ENCODE results near the gene UBR1. TPM values are rescaled to one million over a fixed set of nuclear protein-coding genes. Genes with fewer than 3 reads are reported as not detected.

Gene UBR1
- total RNA-seq, 1 donor from 2014 or later = 21.9 TPM

DNA sequence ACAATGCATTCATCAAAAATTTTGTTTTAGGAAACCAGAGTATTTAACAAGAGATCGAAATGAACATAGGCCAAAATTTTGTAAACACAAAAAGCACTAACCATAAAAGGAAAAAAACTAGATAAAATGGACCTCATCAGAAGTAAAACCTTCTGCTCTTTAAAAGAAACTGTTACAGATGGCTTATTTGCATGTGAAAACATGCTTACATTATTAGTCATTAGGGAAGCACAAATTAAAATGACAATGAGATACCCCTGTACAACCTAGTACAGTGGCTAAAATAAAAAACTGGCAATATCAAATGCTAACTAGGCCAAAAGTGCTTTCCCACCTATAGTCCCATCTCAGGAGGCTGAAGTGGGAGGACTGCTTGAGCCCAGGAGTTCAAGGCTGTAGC lies 19.3 kb downstream of the UBR1 start:
- DNase-seq (ENCODE audit: extremely low spot score in 2 of 2) = no peak
- H3K4me3 ChIP-seq = no peak overlapping the region
- no peaks in the 10 kb centered on the region for H3K9me3 ChIP-seq
- TF ChIP-seq POLR2A (IDR thresholded peaks at IDR 0.05) (no peak), POLR2AphosphoS5 (IDR thresholded peaks at IDR 0.05; ENCODE audit: insufficient read depth in 1 of 2, low read depth in 1 of 2) (no peak)
- TF ChIP-seq, protein P1, sequence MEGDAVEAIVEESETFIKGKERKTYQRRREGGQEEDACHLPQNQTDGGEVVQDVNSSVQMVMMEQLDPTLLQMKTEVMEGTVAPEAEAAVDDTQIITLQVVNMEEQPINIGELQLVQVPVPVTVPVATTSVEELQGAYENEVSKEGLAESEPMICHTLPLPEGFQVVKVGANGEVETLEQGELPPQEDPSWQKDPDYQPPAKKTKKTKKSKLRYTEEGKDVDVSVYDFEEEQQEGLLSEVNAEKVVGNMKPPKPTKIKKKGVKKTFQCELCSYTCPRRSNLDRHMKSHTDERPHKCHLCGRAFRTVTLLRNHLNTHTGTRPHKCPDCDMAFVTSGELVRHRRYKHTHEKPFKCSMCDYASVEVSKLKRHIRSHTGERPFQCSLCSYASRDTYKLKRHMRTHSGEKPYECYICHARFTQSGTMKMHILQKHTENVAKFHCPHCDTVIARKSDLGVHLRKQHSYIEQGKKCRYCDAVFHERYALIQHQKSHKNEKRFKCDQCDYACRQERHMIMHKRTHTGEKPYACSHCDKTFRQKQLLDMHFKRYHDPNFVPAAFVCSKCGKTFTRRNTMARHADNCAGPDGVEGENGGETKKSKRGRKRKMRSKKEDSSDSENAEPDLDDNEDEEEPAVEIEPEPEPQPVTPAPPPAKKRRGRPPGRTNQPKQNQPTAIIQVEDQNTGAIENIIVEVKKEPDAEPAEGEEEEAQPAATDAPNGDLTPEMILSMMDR (IDR thresholded peaks at IDR 0.05) = no peak
- H3K4me1 ChIP-seq = peaks cover 12% of the 10 kb centered on the region
- intact Hi-C loops (cut with DNase I) = no loop called here
- H3K36me3 ChIP-seq = peaks cover 0 to 25% of the 10 kb centered on the region in 2 donors
- no peak overlapping the region for H3K27ac ChIP-seq
- H3K27me3 ChIP-seq = no peaks in the 10 kb centered on the region

DNA sequence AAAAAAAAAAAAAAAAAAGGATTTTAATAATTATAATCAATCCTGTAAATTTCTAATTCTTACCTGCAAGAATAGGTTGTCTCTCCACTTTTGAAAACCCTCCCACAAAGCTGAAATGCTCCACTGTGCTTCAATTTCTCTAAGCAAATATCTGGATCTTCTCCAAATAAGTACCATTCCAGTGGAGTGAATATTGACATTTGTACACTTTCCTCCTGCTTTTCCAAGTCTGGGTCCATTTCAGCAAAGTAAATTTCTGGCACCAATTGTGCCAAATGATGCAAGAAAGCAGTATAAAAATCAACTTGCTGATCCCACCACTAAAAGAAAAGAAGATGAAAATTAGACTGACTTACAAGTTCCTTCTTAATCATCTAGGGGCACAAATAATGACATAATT lies 19.9 kb downstream of the UBR1 start:
- DNase-seq (ENCODE audit: extremely low spot score in 2 of 2) = no peak
- peaks cover 0 to 29% of the 10 kb centered on the region in 2 donors for H3K36me3 ChIP-seq
- H3K4me3 ChIP-seq = no peak overlapping the region
- intact Hi-C loops (cut with DNase I) = no loop called here
- no peaks in the 10 kb centered on the region for H3K9me3 ChIP-seq
- peaks cover 12% of the 10 kb centered on the region for H3K4me1 ChIP-seq
- peak overlapping the region; percentile 20 for H3K27ac ChIP-seq
- no peaks in the 10 kb centered on the region for H3K27me3 ChIP-seq
- TF ChIP-seq, protein P1 (IDR thresholded peaks at IDR 0.05) = no peak
- TF ChIP-seq POLR2A (IDR thresholded peaks at IDR 0.05) (no peak), POLR2AphosphoS5 (IDR thresholded peaks at IDR 0.05; ENCODE audit: insufficient read depth in 1 of 2, low read depth in 1 of 2) (no peak)

DNA sequence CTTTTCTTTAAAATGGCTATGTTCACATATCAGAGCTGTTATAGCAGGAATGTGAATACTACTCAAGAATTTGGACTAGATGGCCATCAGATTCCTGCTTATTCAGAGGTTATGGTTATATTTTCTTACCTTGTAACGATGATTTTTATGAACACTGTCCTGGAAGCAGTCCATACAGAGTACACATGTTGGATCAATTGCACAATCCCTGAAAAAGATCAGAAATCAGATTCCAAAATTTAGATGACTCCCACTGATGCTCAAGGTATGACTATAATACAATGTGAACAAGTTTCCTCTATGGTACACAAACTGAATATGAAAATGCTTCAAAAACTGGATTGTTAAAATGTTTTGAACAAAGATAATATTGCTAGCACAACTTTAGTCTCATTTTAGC lies 23.3 kb downstream of the UBR1 start:
- H3K27ac ChIP-seq = no peak overlapping the region

DNA sequence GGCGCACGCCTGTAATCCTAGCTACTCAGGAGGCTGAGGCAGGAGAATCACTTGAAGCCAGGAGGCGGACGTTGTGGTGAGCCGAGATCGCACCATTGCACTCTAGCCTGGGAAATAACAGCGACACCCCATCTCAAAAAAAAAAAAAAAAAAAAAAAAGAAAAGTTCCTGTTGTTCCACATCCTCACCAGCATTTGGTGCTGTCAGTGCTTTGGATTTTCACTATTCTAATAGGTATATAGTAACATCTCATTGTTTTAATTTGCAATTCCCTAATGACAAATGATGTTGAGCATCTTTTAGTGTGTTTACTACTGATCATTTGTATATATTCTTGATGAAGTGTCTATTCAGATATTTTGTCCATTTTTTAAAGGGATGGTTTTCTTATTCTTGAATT lies 24.6 kb downstream of the UBR1 start:
- no peak for TF ChIP-seq POLR2A (IDR thresholded peaks at IDR 0.05)
- TF ChIP-seq, protein P1 (IDR thresholded peaks at IDR 0.05) = no peak
- TF ChIP-seq POLR2AphosphoS5 (IDR thresholded peaks at IDR 0.05; ENCODE audit: insufficient read depth in 1 of 2, low read depth in 1 of 2) = no peak
- no peak for DNase-seq (ENCODE audit: extremely low spot score in 2 of 2)
- intact Hi-C loops (cut with DNase I) = no loop called here
- peaks cover 0 to 29% of the 10 kb centered on the region in 2 donors for H3K36me3 ChIP-seq
- H3K27ac ChIP-seq = no peak overlapping the region
- no peak overlapping the region for H3K4me3 ChIP-seq
- no peaks in the 10 kb centered on the region for H3K27me3 ChIP-seq
- H3K9me3 ChIP-seq = no peaks in the 10 kb centered on the region
- peaks cover 3% of the 10 kb centered on the region for H3K4me1 ChIP-seq

More for the DNA sequence above, 23.3 kb downstream of the UBR1 start:
- H3K4me3 ChIP-seq = no peak overlapping the region
- intact Hi-C loops (cut with DNase I) = no loop called here
- H3K4me1 ChIP-seq = peaks cover 12% of the 10 kb centered on the region
- DNase-seq (ENCODE audit: extremely low spot score in 2 of 2) = no peak
- peaks cover 0 to 29% of the 10 kb centered on the region in 2 donors for H3K36me3 ChIP-seq
- no peaks in the 10 kb centered on the region for H3K27me3 ChIP-seq
- TF ChIP-seq, protein P1 (IDR thresholded peaks at IDR 0.05) = no peak
- TF ChIP-seq POLR2AphosphoS5 (IDR thresholded peaks at IDR 0.05; ENCODE audit: insufficient read depth in 1 of 2, low read depth in 1 of 2) = no peak
- TF ChIP-seq POLR2A (IDR thresholded peaks at IDR 0.05) = no peak
- H3K9me3 ChIP-seq = no peaks in the 10 kb centered on the region

DNA sequence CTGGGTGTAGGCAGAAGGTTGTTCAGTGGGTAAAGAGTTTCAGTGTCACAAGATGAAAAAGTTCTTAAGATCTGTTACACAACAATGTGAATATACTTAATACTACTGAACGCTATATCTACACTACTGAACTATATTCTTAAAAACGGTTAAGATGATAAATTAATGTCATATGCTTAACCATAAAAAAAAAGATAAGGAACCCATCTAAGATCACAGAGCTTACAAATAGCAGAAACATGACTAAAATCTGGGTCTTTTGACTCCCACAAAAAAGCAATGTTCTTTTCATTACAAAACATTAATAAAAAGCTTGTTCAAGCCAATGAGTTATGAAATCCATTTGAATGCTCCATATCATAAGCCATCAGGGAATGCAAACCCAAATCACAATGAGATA lies 34.4 kb downstream of the UBR1 start:
- Histone ChIP-seq H3K27me3 (no peaks in the 10 kb centered on the region), H3K27ac (no peak overlapping the region), H3K9me3 (no peaks in the 10 kb centered on the region), H3K4me1 (no peaks in the 10 kb centered on the region), H3K4me3 (no peak overlapping the region), H3K36me3 (peaks cover 0 to 38% of the 10 kb centered on the region in 2 donors)
- TF ChIP-seq POLR2A (IDR thresholded peaks at IDR 0.05) (no peak), POLR2AphosphoS5 (IDR thresholded peaks at IDR 0.05; ENCODE audit: insufficient read depth in 1 of 2, low read depth in 1 of 2) (no peak)
- TF ChIP-seq, protein P1 (IDR thresholded peaks at IDR 0.05) = no peak
- no peak for DNase-seq (ENCODE audit: extremely low spot score in 2 of 2)
- intact Hi-C loops (cut with DNase I) = no loop called here
